Measurements from ENCODE around the gene CLN6. TPM values are rescaled to one million over a fixed set of nuclear protein-coding genes. Genes with fewer than 3 reads are reported as not detected.
"Not testable (repeated sequence)": the region's sequence is repeated elsewhere in the genome, so short reads cannot be mapped to it uniquely, and the experiment has no call there.

The CLN6 gene
- total RNA-seq, 1 donor from 2014 or later = 12.2 TPM

DNA sequence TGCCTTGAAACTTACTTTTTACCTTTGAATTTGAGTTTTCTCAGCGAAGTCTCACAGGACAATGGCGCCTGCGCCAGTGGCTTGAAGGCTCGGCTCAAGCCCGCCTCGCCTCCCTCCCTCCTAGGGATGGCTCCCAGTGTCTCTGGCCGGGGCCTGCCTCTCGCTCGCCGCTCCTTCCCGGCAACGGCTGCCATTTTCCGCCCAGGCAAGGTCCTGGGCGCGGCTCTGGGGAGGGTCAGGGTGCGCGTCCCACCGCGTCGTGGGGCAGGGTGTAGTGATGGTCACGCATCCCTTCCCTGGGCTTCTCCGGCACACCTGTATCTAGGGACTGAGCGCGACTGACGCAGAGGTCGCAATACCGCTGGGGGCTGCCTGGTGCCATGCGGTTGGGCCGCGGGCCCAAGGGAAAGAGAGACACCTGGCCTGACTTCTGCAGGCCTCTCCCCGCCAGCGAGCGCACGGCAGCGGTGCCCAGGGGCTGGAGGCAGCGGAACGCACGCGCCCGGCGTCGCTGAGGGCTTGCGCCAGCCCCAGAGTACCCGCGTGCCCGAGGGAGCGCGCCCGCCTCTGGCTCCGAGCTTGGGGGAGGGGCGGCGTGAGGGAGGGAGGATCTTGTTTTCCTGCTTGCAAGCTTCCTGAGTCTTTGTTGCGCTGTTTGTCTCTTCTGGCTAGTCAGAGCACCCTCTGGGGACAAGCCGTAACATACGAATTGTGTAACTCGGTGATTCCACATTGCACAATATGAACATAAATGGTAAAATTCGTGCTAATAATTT is 27.3 kb upstream of the CLN6 start:
- peak; percentile 96 for DNase-seq (ENCODE audit: low spot score)
- ATAC-seq = peak; percentile 94

DNA sequence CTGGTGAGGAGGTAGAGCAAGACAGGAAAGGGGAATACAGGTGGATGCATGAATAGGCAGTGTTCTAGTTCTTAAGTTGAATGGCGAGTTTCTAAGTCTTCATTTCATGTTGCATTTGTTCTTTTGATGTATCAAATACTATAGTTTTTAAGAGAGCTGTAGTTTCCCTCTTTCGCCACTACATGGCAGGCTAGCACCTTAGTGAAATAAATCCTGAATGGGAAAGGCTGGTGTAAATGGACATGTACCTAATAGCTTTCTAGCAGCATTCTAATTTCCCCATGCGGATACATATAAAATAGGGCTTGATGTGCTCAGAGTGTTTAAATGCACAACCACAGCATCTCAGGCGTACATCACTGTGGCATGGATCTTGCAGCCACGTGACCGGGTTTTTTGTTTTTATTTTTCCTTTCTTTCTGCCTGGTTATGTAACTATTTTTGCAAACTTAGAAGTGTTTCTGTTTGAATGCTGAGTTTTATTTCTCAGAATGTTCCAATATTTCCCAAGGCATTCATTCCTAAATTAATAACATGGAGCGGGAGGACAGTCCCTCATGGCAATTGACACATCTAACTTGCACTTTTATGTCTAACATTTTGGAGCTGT is 23.5 kb upstream of the CLN6 start:
- ATAC-seq (peak; percentile 73), DNase-seq (ENCODE audit: low spot score) (no peak)

DNA sequence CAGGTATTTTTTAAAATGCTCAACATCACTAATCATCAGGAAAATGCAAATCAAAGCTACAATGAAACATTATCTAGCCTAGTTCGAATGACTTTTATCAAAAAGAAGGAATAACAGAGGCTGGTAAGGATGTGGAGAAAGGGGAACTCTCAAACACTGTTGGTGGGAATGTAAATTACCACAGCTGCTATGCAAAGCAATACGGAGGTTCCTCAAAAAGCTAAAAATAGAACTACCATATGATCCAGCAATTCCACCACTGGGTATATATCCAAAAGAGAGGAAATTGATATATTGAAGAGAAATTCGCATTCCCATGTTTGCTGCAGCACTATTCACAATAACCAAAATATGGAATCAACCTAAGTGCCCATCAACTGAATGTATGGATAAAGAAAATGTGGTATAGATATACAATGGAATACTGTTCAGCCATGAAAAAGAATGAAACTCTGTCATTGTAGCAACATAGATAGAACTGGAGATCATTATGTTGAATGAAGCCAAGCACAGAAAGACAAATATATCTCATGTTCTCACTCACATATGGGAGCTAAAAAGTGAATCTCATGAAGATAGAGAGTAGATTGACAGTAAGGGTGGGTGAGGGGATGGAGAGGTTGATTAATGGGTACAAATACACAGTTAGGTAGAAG is 19.7 kb upstream of the CLN6 start:
- DNase-seq (ENCODE audit: low spot score) (no peak), ATAC-seq (no peak)

DNA sequence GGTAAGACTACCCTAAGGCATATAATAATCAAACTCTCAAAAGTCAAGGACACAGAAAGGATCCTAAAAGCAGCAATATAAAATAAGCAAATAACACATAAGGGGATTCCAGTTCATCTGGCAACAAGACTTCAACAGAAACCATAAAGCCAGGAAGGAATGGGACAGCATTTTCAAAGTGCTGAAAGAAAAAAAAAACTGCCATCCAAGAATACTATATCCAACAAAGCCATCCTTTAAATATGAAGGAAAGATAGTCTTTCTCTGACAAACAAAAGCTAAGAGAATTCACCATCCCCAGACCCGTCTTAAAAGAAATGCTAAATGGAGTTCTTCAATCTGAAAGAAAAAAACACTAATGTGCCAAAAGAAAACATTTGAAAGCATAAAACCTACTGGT is 14.7 kb upstream of the CLN6 start:
- ATAC-seq (no peak), DNase-seq (ENCODE audit: low spot score) (no peak)

DNA sequence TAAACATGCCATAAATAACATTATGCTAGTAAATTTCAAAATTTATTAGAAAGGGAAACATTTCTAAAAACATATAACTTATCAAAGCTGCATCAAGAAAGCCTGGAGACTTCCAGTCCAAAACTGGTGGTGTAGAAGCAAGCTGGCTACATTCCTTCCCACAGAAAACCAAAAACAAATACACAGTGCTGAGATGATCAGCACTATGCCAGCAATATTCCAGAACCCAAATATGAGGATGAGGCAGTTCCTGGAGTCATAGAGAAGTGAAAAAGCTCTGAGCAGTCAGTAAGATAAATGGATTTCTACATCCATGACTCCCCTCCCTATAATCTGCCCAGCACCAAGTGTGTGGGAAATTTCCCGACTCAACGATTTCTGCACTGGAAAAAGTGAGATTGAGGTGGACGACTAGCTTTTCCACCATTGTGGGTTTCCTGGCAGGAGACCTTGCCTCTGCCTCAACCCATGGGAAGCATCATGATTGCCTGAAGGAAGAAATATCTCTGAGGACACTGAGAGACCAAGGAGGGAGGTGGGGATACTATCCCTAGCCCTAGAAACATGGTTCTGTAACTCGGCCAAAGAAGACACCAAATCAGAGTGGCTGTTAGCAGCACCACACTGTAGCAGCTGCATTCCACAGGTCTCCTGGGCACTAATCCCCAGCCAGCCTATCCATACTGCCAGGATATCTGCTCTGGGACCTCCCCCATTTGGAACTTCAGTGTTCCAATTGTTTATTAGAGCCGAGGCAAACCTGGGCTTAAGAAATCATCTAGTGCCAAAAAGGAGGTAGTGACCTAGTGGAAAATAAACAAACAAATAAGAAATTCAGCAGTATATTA is 11.8 kb upstream of the CLN6 start:
- DNase-seq (ENCODE audit: low spot score) = no peak
- ATAC-seq = no peak

DNA sequence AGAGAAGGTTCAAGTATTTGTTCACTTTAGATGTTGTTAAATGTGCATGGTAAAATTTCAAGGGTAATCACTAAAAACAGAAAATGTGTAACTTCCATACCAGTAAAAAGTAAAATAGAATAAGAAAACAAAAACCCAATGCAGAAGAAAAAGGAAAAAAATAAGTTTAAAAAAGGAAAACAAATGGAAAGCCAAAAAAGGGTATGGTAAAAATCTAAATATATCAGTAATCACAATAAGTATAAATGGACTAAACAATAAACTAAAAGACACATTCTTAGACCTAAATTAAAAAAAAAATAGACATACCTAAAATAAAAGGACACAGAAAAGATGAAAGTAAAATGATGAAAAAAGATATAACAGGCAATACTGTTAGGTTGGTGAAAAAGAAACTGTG is 9.5 kb upstream of the CLN6 start:
- ATAC-seq (no peak), DNase-seq (ENCODE audit: low spot score) (no peak)

DNA sequence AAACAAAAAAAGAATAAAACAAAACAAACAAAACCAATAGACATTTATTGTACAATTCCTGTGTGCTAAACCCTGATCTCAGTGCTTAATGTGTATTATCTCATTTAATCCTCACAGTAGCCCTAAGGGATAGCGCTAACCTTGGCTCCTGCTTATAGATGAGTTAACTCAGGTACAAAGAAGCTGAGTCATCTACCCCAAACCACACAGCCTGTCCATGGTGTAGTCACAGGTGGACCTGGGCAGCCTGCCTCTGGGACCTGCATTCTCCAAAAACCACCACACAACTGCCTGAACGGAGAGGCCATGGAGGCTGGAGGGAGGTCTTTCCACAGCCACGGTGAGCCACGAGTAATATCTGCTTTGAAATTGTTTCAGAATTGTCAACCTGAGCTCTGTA is 5.5 kb upstream of the CLN6 start:
- ATAC-seq (no peak), DNase-seq (ENCODE audit: low spot score) (no peak)

DNA sequence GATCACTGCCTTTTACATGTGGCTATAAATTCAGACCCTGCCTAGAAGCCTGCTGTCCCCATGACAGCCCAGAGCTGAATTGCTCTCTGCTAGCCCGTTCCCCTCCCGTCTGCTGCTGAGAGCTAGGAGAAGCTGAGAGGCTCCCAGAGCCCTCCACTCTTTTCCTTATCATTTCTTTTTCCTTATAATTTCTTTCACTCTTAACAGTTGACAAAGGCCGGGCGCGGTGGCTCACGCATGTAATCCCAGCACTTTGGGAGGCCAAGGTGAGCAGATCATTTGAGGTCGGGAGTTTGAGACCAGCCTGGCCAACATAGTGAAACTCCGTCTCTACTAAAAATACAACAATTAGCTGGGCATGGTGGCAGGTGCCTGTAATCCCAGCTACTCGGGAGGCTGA is 5.0 kb upstream of the CLN6 start:
- not testable (repeated sequence) for ATAC-seq; DNase-seq (ENCODE audit: low spot score)

DNA sequence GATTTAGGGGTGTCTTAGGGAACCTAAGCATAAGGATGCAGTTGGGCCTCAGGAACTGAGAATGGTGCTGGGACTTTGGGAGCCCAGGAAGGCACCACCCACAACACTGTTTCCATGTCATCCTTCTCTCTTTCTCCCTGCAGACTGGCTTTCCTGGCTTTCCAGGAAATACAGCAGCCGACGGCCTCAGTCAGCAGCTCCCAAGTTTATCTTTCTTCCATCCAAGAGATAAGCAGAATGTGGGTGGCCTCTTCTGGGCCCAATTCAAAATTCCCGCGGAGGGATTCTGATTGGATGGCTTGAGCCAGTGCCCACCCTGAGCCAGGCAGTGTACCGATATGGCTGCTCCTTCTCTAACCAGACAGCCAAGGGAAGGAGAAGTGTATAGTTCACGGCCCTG is 4.5 kb upstream of the CLN6 start:
- peak; percentile 34 for DNase-seq (ENCODE audit: low spot score)
- ATAC-seq = no peak

DNA sequence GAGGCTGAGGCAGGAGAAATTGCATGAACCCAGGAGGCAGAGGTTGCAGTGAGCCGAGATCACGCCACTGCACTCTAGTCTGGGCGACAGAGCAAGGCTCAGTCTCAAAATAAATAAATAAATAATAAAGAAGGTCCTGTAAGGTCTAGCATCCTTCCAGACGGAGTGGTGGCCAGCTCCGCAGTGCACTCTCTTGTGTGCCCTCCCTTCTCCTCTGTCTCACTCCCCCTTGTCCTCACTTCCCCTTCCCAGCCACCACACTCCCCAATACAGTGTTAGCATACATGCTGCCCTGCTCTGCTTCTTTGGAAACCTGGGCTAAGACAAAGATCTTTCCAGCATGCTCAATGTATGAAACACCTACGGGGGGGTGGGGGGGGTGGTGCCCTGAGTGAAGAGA is 3.4 kb upstream of the CLN6 start:
- peak; percentile 44 for DNase-seq (ENCODE audit: low spot score)
- no peak for ATAC-seq

DNA sequence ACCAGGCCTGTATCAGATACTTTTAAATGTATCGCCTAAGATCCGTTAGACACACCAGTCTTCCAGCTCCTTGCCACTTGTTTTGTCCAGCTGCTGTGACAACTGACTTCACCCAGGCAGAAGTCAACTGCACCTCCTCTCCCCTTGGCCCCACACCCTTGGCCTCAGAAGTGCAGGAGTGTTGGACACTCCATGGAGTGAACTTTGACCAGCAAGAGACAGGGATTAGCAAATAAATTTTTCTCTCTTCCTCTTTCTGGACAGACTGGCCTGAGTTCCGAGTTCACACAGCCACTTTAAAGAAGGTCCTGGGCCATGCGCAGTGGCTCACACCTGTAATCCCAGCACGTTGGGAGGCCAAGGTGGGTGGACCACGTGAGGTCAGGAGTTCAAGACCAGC is 2.9 kb upstream of the CLN6 start:
- peak; percentile 48 for DNase-seq (ENCODE audit: low spot score)
- ATAC-seq = peak; percentile 12

DNA sequence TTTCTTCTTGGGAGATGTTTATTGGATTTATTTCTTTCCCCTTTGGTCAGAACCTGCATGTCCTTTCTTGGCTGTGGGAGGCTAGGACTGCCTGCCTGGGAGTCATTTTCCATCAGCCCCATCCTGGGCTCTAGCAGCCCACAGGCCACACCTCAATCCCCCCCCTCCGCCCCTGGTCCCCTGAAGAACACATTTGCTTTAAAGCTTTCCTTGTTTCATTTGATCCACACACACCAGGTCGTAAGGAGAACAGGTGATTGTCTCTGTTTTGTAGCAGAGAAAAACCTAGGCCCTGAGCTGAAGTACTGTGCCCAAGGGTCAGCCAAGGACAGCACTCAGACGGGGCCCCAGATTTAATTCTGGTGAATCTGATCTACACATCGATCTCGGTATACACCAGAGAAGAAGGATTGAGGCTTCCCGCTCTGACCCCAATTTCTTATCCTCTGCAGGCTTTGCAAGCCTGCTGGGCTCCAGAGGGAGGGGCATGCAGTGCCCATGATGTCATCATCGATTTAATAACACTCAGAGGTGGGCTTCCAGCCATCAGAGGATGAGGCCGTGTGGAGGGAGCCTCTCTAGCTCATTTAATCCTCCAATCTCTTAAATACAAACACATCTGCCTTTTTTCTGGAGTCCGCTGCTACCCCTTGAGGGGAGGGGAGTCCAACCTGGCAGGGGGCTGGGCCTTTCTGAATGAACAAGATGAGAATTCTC is 1.7 kb upstream of the CLN6 start:
- peak; percentile 34 for DNase-seq (ENCODE audit: low spot score)

DNA sequence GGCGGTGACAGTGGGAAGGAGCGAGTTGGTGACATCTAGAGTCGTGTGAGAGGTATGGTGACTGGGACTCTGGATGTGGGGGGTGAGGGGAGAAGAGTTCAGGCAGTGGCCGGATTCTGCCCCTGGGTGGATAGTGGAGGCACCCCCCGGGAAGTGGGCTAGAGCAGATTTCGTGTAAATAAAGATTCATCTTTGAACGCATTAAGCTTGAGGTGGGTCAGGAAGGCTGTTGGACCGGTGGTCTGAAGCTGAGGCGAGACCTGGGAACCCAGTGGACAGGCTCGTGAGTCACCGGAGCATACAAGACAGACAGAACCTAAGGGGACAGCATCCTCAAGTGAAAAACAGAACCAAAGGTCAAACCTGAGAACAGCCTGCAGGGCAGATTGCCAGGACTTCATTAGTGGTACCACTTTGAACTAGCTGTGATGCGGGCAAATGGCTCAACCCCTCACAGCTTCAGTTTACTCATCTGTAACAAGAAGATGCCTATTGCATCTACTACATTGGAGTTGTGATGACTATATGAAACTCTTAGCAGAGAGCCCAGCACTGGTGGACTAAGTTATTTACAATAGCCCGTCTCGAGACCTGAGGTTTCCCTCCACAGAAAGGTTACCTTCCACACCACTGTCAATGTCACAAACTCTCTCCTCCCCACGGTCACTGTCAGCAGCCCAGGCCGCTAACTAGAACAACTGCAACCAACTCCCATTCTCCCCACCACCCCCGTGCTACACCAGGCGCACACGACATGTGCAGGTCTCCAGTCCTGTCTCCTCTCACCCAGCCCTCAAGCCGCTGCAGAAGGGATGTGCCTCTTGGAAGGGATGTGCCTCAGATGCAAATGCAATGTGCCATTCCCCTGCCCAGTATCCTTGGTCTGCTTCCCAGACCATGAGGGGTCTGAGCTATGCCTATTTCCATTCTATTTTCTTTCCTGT is 901 bp upstream of the CLN6 start:
- ATAC-seq = no peak
- peak; percentile 43 for DNase-seq (ENCODE audit: low spot score)

More for the DNA sequence above, 1.7 kb upstream of the CLN6 start:
- no peak for ATAC-seq

DNA sequence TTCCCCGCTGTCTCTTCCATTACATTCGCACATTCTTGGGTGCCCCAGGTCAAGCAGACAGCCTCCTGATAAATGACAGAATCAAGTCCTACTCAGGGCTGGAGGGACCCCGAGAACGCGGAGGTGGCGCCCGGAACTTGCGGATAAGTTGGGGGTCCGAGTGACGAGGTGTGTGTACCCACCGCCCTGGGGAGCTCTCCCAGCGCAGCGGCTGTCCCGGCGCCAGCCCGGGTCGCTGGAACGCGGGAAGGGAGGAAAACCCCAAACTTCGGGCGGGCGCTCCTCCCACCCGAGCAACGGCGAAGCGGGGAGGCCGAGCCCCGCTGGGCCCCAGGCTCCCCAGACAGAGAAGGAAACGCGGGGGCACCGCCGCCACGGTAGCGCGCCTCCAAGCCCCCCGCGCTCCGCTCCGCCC is 550 bp downstream of the CLN6 start:
- DNase-seq (ENCODE audit: low spot score) (no peak), ATAC-seq (no peak)

DNA sequence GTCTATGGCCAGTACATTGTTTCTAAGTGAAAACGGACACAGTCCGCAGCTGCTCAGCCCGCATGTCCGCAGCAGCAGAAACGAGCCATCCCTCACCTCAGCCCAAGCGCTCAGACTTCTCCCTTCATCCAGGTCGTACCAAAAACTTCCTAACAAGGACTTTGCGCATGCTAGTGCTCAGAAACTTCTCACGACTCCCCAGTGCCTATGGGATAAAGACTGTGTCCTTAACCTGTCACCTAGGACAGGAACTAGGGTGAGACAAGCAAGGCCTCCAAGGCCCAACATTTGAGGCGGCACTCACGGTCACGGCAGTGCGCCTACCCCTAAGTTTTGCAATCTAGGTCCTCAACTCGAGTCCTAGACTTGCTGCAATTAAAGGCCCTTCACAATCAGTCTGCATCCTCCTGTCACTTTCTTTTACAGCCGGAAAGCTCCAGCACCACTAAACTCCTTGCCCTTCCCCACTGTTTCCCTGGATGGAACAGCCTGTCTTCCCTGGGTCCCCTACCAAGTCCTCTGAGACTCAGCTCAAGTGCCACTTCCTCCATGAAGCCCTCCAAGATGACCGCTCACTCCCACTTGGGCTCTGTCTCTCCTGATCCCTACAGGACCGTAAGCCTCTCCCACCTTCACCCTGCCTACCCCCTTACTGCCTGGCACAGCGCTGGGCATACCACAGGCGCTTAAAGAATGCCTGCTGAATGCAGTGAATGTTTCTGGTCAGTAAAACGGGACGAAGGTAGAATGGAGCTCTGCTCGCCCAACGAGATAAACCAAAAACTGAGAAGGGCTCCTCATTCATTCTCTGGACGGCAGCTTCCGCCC is 1.2 kb downstream of the CLN6 start:
- peak; percentile 43 for DNase-seq (ENCODE audit: low spot score)
- no peak for ATAC-seq

DNA sequence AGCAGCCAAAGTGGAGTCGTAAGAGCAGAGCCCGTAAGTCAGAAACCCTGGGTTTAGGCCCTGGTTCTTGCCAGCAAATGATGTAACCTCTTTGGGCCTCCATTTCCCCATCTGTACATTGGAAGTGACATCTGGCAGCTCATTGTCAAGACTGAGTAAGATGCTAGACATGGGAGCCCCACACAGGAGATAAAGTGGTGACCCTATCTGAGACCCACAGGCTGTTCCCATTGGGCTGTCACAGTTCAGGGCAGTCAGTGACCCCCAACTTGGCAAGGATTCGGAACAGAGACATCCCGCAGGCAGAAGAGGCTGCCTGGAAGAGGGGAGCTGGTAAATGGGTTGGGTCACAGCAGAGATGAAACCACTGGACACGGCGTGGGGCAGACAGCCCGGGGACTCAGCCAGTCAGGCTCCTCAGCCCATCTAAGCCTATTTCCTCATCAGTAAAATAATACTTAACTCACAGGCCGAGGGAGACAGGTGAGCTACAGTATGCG is 1.8 kb downstream of the CLN6 start:
- peak; percentile 41 for DNase-seq (ENCODE audit: low spot score)
- no peak for ATAC-seq

DNA sequence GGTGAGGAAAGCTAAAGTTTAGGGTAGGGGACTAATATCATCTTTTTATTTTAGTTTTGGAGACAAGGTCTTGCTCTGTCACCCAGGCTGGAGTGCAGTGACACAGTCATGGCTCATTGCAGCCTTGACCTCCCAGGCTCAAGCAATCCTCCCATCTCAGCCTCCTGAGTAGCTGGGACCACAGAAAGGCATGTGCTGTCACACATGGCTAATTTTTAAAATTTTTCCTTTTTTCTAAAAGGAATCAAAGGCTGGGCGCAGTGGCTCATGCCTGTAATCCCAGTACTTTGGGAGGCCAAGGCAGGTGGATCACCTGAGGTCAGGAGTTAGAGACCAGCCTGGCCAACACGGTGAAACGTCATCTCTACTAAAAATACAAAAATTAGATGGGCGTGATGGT is 4.1 kb downstream of the CLN6 start:
- ATAC-seq; DNase-seq (ENCODE audit: low spot score): not testable (repeated sequence)

DNA sequence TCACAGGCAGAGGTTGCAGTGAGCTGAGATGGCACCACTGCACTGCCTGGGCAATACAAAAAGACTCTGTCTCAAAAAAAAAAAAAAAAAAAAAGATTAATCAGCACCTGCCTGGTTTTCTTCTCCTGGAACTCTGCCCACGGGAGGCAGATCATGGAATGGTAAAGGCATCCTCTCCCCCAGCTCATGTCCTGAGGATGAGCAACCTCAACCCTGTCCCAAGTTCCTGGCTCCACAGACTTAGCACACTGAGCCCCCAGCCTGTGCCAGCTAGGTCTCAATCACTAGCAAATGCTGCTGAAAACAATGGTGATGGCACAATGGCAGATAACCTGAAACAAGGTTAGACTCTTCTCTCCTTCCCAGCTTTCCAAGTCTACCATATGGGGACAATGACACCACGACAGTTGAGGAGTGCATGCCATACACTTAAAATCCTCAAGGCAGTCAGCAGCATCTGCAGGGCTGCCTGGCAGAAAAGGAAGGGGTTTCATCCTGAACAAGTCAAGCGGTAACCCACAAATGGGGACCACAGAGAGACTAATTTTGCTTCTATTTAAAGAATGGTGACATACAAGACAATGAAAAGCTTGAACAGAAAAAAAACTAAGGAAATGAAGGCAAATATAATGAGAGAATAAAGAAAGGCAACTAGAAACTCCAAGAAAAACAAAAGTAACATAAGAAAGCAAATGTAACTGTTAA is 4.8 kb downstream of the CLN6 start:
- DNase-seq (ENCODE audit: low spot score) (peak; percentile 42), ATAC-seq (no peak)

Data from left lobe of liver (tissue), 2 donors.